TTC549 (cell line): Measurements from ENCODE around the gene BRME1.
A peak's percentile ranks its signal among the peaks of the same experiment; 100 is the strongest.

Experiments used
- FAIRE-seq: peaks from 2 replicates; lab custom pipeline; 2012; peaks lifted over from hg19 to GRCh38; lab: Jason Lieb, UNC

BRME1 gene

GRCh38 chr19:13905634-13906520 lies at the start of gene BRME1, which contains the start of gene CC2D1A:
BRME1 (minus strand) TSS chr19:13906117; CDS start chr19:13904892, 1,225 bp downstream.
CC2D1A (plus strand) TSS chr19:13906201; CDS start chr19:13906442, 241 bp downstream.
- no peak for FAIRE-seq

GRCh38 chr19:13954185-13954584 lies 48.3 kb upstream of the BRME1 start:
- FAIRE-seq, result no peak

- FAIRE-seq, result no peak
These were observed 47.1 kb upstream of the BRME1 start for GRCh38 chr19:13952931-13953531.

- FAIRE-seq, result peak; percentile 94
These were observed 46.4 kb upstream of the BRME1 start, which contains the start of gene DCAF15 for GRCh38 chr19:13952154-13952930. DCAF15 (plus strand) TSS chr19:13952509; CDS start chr19:13952513, 4 bp downstream.

- no peak for FAIRE-seq
These were observed 45.9 kb upstream of the BRME1 start for GRCh38 chr19:13951799-13952153.

GRCh38 chr19:13951043-13951442 lies 45.1 kb upstream of the BRME1 start:
- no peak for FAIRE-seq

GRCh38 chr19:13946414-13946813 lies 40.5 kb upstream of the BRME1 start:
- no peak for FAIRE-seq

- FAIRE-seq, result no peak
These were observed 36.2 kb upstream of the BRME1 start for GRCh38 chr19:13942023-13942684.

GRCh38 chr19:13938301-13939064 lies 32.6 kb upstream of the BRME1 start, which contains the start of gene PODNL1:
PODNL1 (minus strand) TSS chr19:13938417; CDS start chr19:13938181, 236 bp downstream.
- FAIRE-seq, result no peak

GRCh38 chr19:13937479-13938300 lies 31.8 kb upstream of the BRME1 start:
- FAIRE-seq, result no peak

GRCh38 chr19:13935765-13936510 lies 30.0 kb upstream of the BRME1 start:
- FAIRE-seq, result no peak

- FAIRE-seq, result no peak
These were observed 28.8 kb upstream of the BRME1 start for GRCh38 chr19:13934785-13935109.

- no peak for FAIRE-seq
These were observed 27.0 kb upstream of the BRME1 start for GRCh38 chr19:13932911-13933393.

- FAIRE-seq, result no peak
These were observed 26.3 kb upstream of the BRME1 start for GRCh38 chr19:13932149-13932637.

- no peak for FAIRE-seq
These were observed 25.7 kb upstream of the BRME1 start for GRCh38 chr19:13931391-13932148.

GRCh38 chr19:13930402-13930801 lies 24.5 kb upstream of the BRME1 start:
- no peak for FAIRE-seq

- FAIRE-seq, result no peak
These were observed 24.0 kb upstream of the BRME1 start for GRCh38 chr19:13929956-13930355.

GRCh38 chr19:13929340-13929739 lies 23.4 kb upstream of the BRME1 start:
- no peak for FAIRE-seq

- FAIRE-seq, result no peak
These were observed 20.8 kb upstream of the BRME1 start for GRCh38 chr19:13926715-13927114.
